GM21737 (cell line): ENCODE measurements around the gene CABP1.

Experiments used
- ATAC-seq: cut with Tn5 transposase; IDR thresholded peaks from one replicate; pipeline ENCODE4 v1.9.1; 2021; ENCODE audit warnings: mild to moderate bottlenecking, moderate library complexity; ENCODE audit not compliant: unreplicated experiment

CABP1 gene

GRCh38 chr12:120630104-120630892 is 10.1 kb upstream of the CABP1 start:
- no peak for ATAC-seq

DNA sequence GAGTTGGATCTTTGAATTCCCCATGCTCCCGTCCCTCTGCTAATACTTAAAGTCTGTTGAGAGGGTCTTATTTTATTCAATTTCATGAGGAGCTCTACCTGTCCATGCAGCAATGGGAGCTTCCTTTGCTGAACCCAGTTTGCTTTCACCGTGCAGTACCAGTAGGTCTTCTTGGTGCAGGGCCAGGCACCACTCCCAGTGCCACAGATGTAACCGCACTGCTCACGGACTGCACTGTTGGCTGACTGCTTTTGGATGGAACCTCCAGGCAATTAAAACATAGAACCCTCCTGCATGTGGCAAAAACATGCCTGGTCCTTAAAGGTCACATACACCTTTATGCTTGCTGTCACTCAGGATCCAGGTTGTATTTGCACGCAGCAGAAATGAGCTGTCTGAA is 9.3 kb upstream of the CABP1 start:
- no peak for ATAC-seq

- peak; percentile 32 for ATAC-seq
Measured at GRCh38 chr12:120640861-120641833, 721 bp downstream of the CABP1 start.

- ATAC-seq = no peak
Measured at GRCh38 chr12:120642121-120642520, 1.7 kb downstream of the CABP1 start.

GRCh38 chr12:120642826-120643225 is 2.4 kb downstream of the CABP1 start:
- no peak for ATAC-seq

DNA sequence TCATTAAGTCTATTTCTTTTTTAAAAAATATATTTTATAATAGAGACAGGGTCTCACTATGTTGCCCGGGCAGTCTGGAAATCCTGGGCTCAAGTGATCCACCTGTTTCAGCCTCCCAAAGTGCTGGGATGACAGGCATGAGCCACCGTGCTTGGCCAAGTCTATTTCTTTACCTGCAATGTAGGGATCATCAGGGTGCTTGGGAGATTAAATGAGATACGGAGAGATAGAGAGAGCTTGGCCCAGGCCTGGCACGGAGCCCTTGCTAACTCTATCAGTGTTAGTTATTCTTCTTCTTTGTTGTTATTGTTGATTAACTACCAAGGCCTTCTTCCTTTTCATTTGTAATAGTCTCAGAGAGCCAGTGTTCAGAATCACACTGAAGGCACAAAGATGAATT is 3.1 kb downstream of the CABP1 start:
- no peak for ATAC-seq

DNA sequence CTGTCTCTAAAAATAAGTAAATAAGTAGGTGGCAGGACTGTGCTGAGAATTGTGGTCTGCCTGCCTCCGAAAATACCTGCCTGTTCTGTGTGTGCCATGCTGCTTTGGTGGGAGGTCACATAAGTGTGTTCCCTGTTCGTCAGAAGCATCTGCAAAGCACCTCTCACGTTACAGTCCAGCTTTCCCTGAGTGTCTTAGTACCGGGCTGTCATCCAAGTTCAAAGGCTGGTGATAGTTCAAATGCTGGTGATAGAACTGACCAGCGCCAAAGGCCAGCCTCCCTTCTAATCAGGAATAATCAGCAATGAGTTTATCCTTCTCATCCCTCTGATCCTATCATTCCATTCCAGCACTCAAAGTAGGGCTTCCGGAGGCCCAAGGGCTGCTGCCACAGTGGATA is 5.6 kb downstream of the CABP1 start:
- no peak for ATAC-seq

DNA sequence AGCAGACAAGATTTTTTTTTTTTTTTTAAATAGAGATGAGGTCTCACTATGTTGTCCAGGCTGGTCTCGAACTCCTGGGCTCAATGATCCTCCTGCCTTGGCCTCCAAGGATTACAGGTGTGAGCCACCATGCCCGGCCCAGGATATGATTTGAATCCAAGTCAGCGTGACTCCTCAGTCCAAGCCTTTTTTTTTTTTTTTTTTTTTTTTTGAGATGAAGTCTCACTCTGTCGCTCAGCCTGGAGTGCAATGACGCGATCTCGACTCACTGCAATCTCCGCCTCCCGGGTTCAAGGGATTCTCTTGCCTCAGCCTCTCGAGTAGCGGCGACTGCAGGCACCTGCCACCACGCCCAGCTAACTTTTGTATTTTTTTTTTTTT is 6.9 kb downstream of the CABP1 start:
- no peak for ATAC-seq

- ATAC-seq = no peak
Measured at GRCh38 chr12:120649442-120650232, 9.2 kb downstream of the CABP1 start.

DNA sequence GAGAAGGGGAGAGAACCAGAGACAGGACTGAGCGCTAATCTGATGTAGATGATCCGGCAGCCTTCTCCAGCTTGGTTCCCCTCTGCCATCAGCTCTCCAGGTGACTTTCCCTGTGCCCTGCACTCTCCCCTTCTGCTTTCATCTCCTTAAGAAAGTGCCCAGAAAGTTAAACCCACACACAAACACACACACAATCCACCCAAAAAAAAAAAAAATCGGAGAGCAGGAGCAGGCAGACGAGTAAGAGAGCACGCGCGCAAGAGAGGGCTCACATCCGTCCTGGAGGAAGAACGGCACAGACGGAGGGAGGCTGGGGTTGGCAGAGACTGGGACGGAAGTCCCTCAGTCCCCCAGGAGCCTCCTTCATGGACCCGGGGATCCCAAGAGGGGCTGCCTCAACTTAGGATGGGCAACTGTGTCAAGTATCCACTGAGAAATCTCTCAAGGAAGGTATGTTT is 9.8 kb downstream of the CABP1 start:
- ATAC-seq = no peak

DNA sequence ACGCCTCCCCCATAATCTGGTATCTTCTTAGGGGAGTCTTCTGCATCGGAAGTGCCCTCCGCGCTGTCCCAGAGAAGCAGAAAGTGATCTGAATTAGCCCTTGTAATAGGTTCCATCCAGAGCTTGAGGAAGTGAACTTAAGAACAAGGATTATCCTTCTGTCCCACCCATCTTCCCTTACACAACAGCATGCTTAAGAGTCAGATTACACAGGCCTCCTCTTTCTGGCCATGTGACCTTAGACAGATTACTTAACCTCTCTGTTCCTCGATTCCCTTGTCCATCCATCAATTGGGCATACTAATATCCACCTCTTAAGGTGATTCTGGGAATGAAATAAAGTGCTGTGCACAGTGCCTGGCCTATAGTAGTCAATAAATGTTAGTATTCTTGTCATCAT is 11.4 kb downstream of the CABP1 start:
- no peak for ATAC-seq

- no peak for ATAC-seq
Measured at GRCh38 chr12:120652656-120653435, 12.4 kb downstream of the CABP1 start.

DNA sequence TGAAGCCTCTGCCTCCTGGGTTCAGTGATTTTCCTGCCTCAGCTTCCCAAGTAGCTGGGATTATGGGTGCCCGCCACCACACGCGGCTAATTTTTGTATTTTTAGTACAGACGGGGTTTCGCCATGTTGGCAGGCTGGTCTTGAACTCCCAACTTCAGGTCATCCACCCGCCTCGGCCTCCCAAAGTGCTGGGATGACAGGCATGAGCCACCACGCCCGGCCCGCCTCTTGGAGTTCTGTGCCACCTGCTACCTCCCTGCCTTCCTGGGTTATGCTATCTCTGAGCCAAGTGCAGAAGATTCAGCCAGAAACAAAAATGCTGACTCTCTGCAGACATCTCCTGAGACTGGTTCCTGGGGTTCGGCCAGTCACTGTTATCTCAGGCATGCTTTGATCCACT is 13.2 kb downstream of the CABP1 start:
- ATAC-seq = no peak

- ATAC-seq = no peak
Measured at GRCh38 chr12:120654656-120655055, 14.2 kb downstream of the CABP1 start.

- no peak for ATAC-seq
Measured at GRCh38 chr12:120656008-120656407, 15.6 kb downstream of the CABP1 start.

- ATAC-seq = no peak
Measured at GRCh38 chr12:120658286-120659150, 18.1 kb downstream of the CABP1 start.

DNA sequence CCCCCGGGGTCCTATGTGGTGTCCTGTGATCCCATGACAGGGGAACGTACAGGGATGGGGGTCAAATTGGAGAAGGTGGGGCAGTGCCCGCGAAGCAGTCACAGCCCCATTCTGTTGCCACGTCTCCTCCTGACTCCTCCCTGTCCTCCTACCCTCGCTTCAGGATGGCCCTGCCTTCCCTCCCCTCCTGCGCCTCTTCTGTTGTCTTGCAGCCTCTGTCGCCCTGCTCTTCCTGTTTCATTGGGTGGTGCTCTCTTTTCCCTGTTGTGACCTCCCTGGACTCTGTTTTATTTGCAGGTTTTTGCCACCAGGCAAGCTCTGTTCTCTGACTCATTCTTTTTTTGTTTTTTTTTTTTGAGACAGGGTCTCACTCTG is 18.7 kb downstream of the CABP1 start:
- no peak for ATAC-seq

DNA sequence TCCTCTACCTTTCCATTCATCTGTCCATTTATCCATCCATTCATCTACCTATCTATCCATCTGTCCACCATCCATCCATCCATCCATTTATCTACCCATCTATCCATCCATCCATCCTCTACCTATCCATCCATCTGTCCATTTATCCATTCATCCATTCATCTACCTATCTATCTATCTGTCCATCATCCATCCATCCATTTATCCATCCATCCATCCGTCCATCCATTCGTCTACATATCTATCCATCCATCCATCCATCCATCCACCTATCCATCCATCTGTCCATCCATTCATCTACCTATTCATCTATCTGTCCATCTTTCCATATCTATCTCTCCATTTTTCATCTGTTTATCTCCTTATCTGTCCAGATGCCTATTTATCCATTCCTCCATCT is 21.0 kb downstream of the CABP1 start:
- ATAC-seq = no peak

GRCh38 chr12:120662879-120663278 is 22.5 kb downstream of the CABP1 start:
- peak; percentile 55 for ATAC-seq
